BE2C (cell line): ENCODE results near the gene HPDL.
"Not testable (repeated sequence)": the region's sequence is repeated elsewhere in the genome, so short reads cannot be mapped to it uniquely, and the experiment has no call there.

Source experiments
- DNase-seq: peaks from one replicate; pipeline ENCODE4 v3.0.0-alpha.2; 2020
- H3K27me3 ChIP-seq: fragments of 250-450 bp; sonication (Bioruptor Pico); 2 replicates; pipeline ENCODE4 v1.5.1; 2020; ENCODE audit warnings: mild to moderate bottlenecking
- H3K36me3 ChIP-seq: fragments of 250-450 bp; sonication (Bioruptor Pico); 2 replicates; pipeline ENCODE4 v1.5.1; 2020; ENCODE audit warnings: mild to moderate bottlenecking
- H3K4me1 ChIP-seq: fragments of 250-450 bp; sonication (Bioruptor Pico); 2 replicates; pipeline ENCODE4 v1.5.1; 2020
- H3K4me3 ChIP-seq: 2 replicates; pipeline ENCODE4 v1.5.1; 2011; ENCODE audit warnings: low read depth, low read length
- H3K9me3 ChIP-seq: fragments of 250-450 bp; sonication (Bioruptor Pico); 2 replicates; pipeline ENCODE4 v1.5.1; 2020
- CTCF ChIP-seq: IDR thresholded peaks from 2 replicates; pipeline ENCODE4 v1.5.1; 2012; ENCODE audit warnings: mild to moderate bottlenecking, low read depth, low read length

Gene HPDL

GRCh38 chr1:45353685-45354084 is 27.0 kb downstream of the HPDL start:
- no peaks in the 10 kb centered on the region for H3K4me1 ChIP-seq
- DNase-seq: no peak
- no peak overlapping the region for H3K4me3 ChIP-seq
- H3K27me3 ChIP-seq: no peaks in the 10 kb centered on the region
- no peaks in the 10 kb centered on the region for H3K9me3 ChIP-seq
- TF ChIP-seq CTCF: no peak
- no peaks in the 10 kb centered on the region for H3K36me3 ChIP-seq

GRCh38 chr1:45354838-45355237 is 28.1 kb downstream of the HPDL start:
- Histone ChIP-seq H3K4me3 (no peak overlapping the region), H3K36me3 (no peaks in the 10 kb centered on the region), H3K4me1 (no peaks in the 10 kb centered on the region), H3K27me3 (no peaks in the 10 kb centered on the region), H3K9me3 (no peaks in the 10 kb centered on the region)
- no peak for TF ChIP-seq CTCF
- no peak for DNase-seq

- no peak for DNase-seq
- H3K27me3 ChIP-seq: no peaks in the 10 kb centered on the region
- no peak for TF ChIP-seq CTCF
- no peaks in the 10 kb centered on the region for H3K9me3 ChIP-seq
- H3K4me3 ChIP-seq: no peak overlapping the region
- H3K4me1 ChIP-seq: no peaks in the 10 kb centered on the region
- H3K36me3 ChIP-seq: no peaks in the 10 kb centered on the region
These were observed 29.0 kb downstream of the HPDL start for GRCh38 chr1:45355683-45356082.

- Histone ChIP-seq H3K27me3 (no peaks in the 10 kb centered on the region), H3K4me3 (no peak overlapping the region), H3K36me3 (no peaks in the 10 kb centered on the region), H3K9me3 (no peaks in the 10 kb centered on the region), H3K4me1 (no peaks in the 10 kb centered on the region)
- DNase-seq: no peak
- no peak for TF ChIP-seq CTCF
These were observed 29.5 kb downstream of the HPDL start for GRCh38 chr1:45356186-45356585.

GRCh38 chr1:45359882-45360513 is 33.3 kb downstream of the HPDL start:
- H3K9me3 ChIP-seq: no peaks in the 10 kb centered on the region
- no peaks in the 10 kb centered on the region for H3K27me3 ChIP-seq
- DNase-seq: peak; percentile 37
- no peak overlapping the region for H3K4me3 ChIP-seq
- no peaks in the 10 kb centered on the region for H3K36me3 ChIP-seq
- TF ChIP-seq CTCF: peak; percentile 51
- H3K4me1 ChIP-seq: no peaks in the 10 kb centered on the region

- not testable (repeated sequence) for H3K36me3 ChIP-seq, H3K4me3 ChIP-seq, DNase-seq, H3K27me3 ChIP-seq, H3K4me1 ChIP-seq, H3K9me3 ChIP-seq
These were observed 34.3 kb downstream of the HPDL start for GRCh38 chr1:45360981-45361380.

- no peak for DNase-seq
- no peaks in the 10 kb centered on the region for H3K9me3 ChIP-seq
- no peak for TF ChIP-seq CTCF
- no peaks in the 10 kb centered on the region for H3K36me3 ChIP-seq
- no peak overlapping the region for H3K4me3 ChIP-seq
- no peaks in the 10 kb centered on the region for H3K27me3 ChIP-seq
- no peaks in the 10 kb centered on the region for H3K4me1 ChIP-seq
These were observed 37.6 kb downstream of the HPDL start for GRCh38 chr1:45364294-45364693.
